A673 (cell line): Measurements from ENCODE around the gene VCAN.

Source experiments
- CTCF ChIP-seq: fragments of 300-800, 200-600 bp; sonication (generic); conservative IDR thresholded peaks from 2 replicates; pipeline ENCODE4 v1.5.1; 2017; ENCODE audit warnings: low read depth, mild to moderate bottlenecking, antibody characterized with exemption, low read length, moderate library complexity, mixed read lengths
- EZH2 ChIP-seq: fragments of 200-600 bp; sonication (generic); IDR thresholded peaks from 2 replicates; pipeline ENCODE4 v1.6.1; 2017; ENCODE audit warnings: borderline replicate concordance, low read depth, mild to moderate bottlenecking, mixed read lengths, antibody characterized with exemption, low read length; ENCODE audit not compliant: poor library complexity, severe bottlenecking

GRCh38 chr5:83563631-83564030, 92.1 kb downstream of the VCAN start:
- no peak for TF ChIP-seq CTCF
- TF ChIP-seq EZH2: no peak
